Fibroblast of lung (primary cell): ENCODE data around the gene PHF2. TPM values are rescaled to one million over a fixed set of nuclear protein-coding genes. Genes with fewer than 3 reads are reported as not detected.

Experiments
- DNase-seq, 2 donors: peaks; one replicate each; pipeline versions ENCODE4 v3.0.0 to v3.0.0-alpha.2; 2010; ENCODE audit warnings: low read depth in 2 of 2
- H2AFZ ChIP-seq: 2 replicates; pipeline ENCODE4 v1.5.1; 2012; ENCODE audit warnings: low read length, control low read depth, inconsistent platforms
- H3K27ac ChIP-seq: 2 replicates; pipeline ENCODE4 v1.5.1; 2011; ENCODE audit warnings: low read length, control low read depth; ENCODE audit not compliant: insufficient read depth
- H3K27me3 ChIP-seq: 2 replicates; pipeline ENCODE4 v1.5.1; 2011; ENCODE audit warnings: mild to moderate bottlenecking, low read length; ENCODE audit not compliant: control insufficient read depth, insufficient read depth
- H3K36me3 ChIP-seq: 2 replicates; pipeline ENCODE4 v1.5.1; 2011; ENCODE audit warnings: low read length; ENCODE audit not compliant: control insufficient read depth, insufficient read depth
- H3K4me1 ChIP-seq: 2 replicates; pipeline ENCODE4 v1.5.1; 2011; ENCODE audit warnings: low read length; ENCODE audit not compliant: control insufficient read depth, insufficient read depth; ENCODE audit errors: extremely low read depth
- H3K4me2 ChIP-seq: 2 replicates; pipeline ENCODE4 v1.5.1; 2011; ENCODE audit warnings: low read length, control low read depth; ENCODE audit not compliant: insufficient read depth; ENCODE audit errors: extremely low read depth
- H3K4me3 ChIP-seq, 4 experiments: fragments of 200-600 bp in 1 of 4; sonication (generic) in 1 of 4; replicated peaks in 1 of 4; 2 replicates each; pipeline ENCODE4 v1.5.1; 2011 to 2016; ENCODE audit warnings: low read length in 4 of 4, low read depth in 3 of 4, mild to moderate bottlenecking in 3 of 4, control low read depth in 2 of 4, inconsistent platforms in 1 of 4, mixed read lengths in 1 of 4; ENCODE audit not compliant: insufficient read depth in 1 of 4; ENCODE audit errors: control extremely low read depth in 1 of 4
- H3K79me2 ChIP-seq: 2 replicates; pipeline ENCODE4 v1.5.1; 2012; ENCODE audit warnings: mild to moderate bottlenecking, low read length, inconsistent platforms; ENCODE audit not compliant: control insufficient read depth, insufficient read depth
- H3K9ac ChIP-seq: 2 replicates; pipeline ENCODE4 v1.5.1; 2011; ENCODE audit warnings: mild to moderate bottlenecking, low read length, control low read depth; ENCODE audit not compliant: insufficient read depth
- H3K9me3 ChIP-seq: 2 replicates; pipeline ENCODE4 v1.5.1; 2012; ENCODE audit warnings: low read depth, low read length; ENCODE audit not compliant: control insufficient read depth, insufficient read depth
- H4K20me1 ChIP-seq: 2 replicates; pipeline ENCODE4 v1.5.1; 2011; ENCODE audit warnings: low read length; ENCODE audit not compliant: control insufficient read depth, insufficient read depth; ENCODE audit errors: extremely low read depth
- EZH2 ChIP-seq: IDR thresholded peaks from 2 replicates; pipeline ENCODE4 v1.5.1; 2012; ENCODE audit warnings: low read length, control low read depth, mild to moderate bottlenecking; ENCODE audit errors: missing control alignments
- polyA plus RNA-seq, 2 donors: library from polyadenylated mRNA; depleted of rRNA in 1 of 2; stranded (reverse) in 1 of 2; unstranded in 1 of 2; fragments of >200 nt; gene quantifications; 2 replicates each; pipeline ENCODE4 v1.2.1, GENCODE V29; 2011 to 2012; ENCODE audit warnings: missing spikeins in 1 of 2
- total RNA-seq: library from RNA; depleted of rRNA; stranded (reverse); fragments of >200 nt; gene quantifications from 2 replicates; pipeline ENCODE4 v1.2.1, GENCODE V29; 2014
- TF ChIP-seq, protein P1 (sequence below), 2 donors: IDR thresholded peaks in 1 of 2; conservative IDR thresholded peaks in 1 of 2; 1 replicate in 1 of 2; 2 replicates in 1 of 2; pipeline ENCODE4 v1.5.1; 2011 to 2012; ENCODE audit warnings: low read length in 2 of 2, control low read depth in 1 of 2, inconsistent platforms in 1 of 2, low read depth in 1 of 2, mild to moderate bottlenecking in 1 of 2

PHF2 gene
- total and polyA plus RNA-seq, 2 donors (not counting 1 experiment from before 2014, with no cell fraction given), result 9.2 to 13.4 TPM

DNA sequence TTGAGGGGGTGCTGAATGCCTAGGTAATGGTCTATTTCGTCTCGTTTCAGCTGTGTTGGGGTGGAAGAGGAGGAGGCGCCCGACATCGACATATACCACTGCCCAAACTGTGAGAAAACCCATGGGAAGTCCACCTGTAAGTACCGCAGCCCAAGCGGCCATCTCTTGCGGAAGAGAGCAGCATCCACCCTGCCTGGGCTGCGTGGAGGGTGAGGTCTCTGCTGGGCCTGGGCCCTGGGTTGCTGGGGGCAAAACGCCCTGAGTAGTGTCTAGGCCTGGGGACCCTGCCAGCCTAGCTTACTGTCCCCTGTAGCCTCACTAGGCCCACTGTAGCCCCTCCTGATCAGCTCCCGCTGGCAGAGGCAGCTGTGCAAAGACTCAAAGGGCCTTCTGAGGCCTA is 53.5 kb downstream of the PHF2 start:
- no peak overlapping the region for H3K4me2 ChIP-seq
- no peaks in the 10 kb centered on the region for H3K27me3 ChIP-seq
- H3K4me3 ChIP-seq, result no peak overlapping the region
- H3K4me1 ChIP-seq, result no peaks in the 10 kb centered on the region
- no peak for DNase-seq
- H3K27ac ChIP-seq, result no peak overlapping the region
- no peaks in the 10 kb centered on the region for H4K20me1 ChIP-seq
- H3K9me3 ChIP-seq, result no peaks in the 10 kb centered on the region
- H2AFZ ChIP-seq, result no peak overlapping the region
- no peak overlapping the region for H3K9ac ChIP-seq
- TF ChIP-seq EZH2, result no peak
- TF ChIP-seq, protein P1, sequence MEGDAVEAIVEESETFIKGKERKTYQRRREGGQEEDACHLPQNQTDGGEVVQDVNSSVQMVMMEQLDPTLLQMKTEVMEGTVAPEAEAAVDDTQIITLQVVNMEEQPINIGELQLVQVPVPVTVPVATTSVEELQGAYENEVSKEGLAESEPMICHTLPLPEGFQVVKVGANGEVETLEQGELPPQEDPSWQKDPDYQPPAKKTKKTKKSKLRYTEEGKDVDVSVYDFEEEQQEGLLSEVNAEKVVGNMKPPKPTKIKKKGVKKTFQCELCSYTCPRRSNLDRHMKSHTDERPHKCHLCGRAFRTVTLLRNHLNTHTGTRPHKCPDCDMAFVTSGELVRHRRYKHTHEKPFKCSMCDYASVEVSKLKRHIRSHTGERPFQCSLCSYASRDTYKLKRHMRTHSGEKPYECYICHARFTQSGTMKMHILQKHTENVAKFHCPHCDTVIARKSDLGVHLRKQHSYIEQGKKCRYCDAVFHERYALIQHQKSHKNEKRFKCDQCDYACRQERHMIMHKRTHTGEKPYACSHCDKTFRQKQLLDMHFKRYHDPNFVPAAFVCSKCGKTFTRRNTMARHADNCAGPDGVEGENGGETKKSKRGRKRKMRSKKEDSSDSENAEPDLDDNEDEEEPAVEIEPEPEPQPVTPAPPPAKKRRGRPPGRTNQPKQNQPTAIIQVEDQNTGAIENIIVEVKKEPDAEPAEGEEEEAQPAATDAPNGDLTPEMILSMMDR (conservative IDR thresholded peaks at IDR 0.05 in 1 of 2, IDR thresholded peaks at IDR 0.05 in 1 of 2; ENCODE audit: low read depth in 1 of 2, low read length in 2 of 2), result no peak
- no peaks in the 10 kb centered on the region for H3K79me2 ChIP-seq
- H3K36me3 ChIP-seq, result peaks cover 2% of the 10 kb centered on the region

DNA sequence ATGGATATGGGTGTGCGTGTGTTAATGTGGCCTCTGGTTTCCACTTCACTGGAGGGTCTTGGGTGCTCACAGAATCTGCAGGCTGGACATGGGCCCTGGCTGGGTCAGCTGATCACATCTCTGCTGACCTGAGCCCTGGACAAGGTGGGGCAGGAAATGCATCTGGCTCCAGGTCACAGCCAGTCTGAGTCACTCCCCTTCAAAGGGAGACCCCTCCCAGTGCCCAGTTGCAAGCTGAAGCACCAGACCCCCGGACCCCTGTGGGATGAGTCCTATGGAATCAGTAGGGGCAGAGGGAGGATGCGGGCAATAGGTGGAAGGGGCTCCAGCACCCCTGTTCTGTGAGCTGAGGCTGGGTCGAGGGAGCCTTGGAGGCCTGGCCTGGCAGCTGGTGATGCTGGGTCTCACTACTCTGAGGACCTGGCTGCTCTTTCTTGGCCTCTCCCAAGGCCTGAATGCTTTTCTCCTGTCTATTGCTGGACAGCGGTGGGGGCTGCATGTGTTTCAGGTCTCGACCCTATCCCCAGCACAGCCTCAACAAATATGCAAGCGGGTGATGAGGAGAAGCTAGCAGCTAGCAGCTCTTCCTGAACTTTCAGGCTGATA is 54.5 kb downstream of the PHF2 start:
- no peak for DNase-seq
- Histone ChIP-seq H3K27me3 (no peaks in the 10 kb centered on the region), H3K36me3 (peaks cover 2% of the 10 kb centered on the region), H3K9ac (no peak overlapping the region), H3K9me3 (no peaks in the 10 kb centered on the region), H3K4me1 (no peaks in the 10 kb centered on the region), H3K4me3 (no peak overlapping the region), H2AFZ (no peak overlapping the region), H3K27ac (no peak overlapping the region), H3K79me2 (no peaks in the 10 kb centered on the region), H3K4me2 (no peak overlapping the region), H4K20me1 (no peaks in the 10 kb centered on the region)
- TF ChIP-seq, protein P1 (conservative IDR thresholded peaks at IDR 0.05 in 1 of 2, IDR thresholded peaks at IDR 0.05 in 1 of 2; ENCODE audit: low read depth in 1 of 2, low read length in 2 of 2), result no peak
- no peak for TF ChIP-seq EZH2

DNA sequence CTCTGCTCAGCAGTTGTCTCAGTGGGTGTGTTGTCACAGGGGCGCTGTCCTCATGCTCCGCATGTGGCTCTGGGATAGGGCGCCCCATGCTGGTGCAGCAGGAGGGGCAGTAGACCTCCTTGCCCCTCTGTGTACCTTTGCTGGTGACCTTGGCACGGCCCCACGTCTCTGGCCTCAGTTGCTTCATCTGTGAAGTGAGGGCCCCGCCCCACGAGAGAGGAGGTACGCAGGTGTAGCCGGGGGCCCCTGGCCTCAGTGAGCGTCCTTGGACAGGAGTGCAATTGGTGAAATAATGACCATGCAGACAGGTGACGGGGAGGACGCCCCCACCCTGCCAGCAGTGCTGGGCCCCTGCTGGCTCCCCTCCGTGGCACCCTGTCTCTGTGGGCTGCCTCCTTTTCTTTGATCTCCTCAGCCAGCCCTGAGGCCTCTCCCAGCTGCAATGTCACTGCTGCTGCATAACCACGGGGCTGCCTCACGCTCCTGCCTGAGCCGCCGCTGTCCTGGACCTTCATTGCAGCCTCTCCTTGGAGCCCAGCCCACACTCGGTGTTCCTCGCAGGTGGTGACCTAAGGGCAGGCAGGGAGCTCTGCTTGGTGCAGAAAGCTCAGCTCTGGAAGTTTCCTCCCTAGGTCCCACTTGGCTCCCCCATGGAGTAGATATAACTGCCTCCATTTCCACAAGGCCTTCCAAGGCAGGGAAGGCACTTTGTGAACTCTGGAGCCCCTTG is 57.3 kb downstream of the PHF2 start:
- Histone ChIP-seq H3K9me3 (no peaks in the 10 kb centered on the region), H3K36me3 (peaks cover 9% of the 10 kb centered on the region), H3K27me3 (no peaks in the 10 kb centered on the region), H3K79me2 (no peaks in the 10 kb centered on the region), H3K4me3 (no peak overlapping the region), H4K20me1 (no peaks in the 10 kb centered on the region), H3K9ac (no peak overlapping the region), H3K4me2 (no peak overlapping the region), H2AFZ (no peak overlapping the region), H3K4me1 (no peaks in the 10 kb centered on the region), H3K27ac (no peak overlapping the region)
- DNase-seq, result no peak
- no peak for TF ChIP-seq EZH2
- TF ChIP-seq, protein P1 (conservative IDR thresholded peaks at IDR 0.05 in 1 of 2, IDR thresholded peaks at IDR 0.05 in 1 of 2; ENCODE audit: low read depth in 1 of 2, low read length in 2 of 2), result no peak
